Measurements from ENCODE around the gene PDE7B.

- no peak for TF ChIP-seq CTCF (conservative IDR thresholded peaks at IDR 0.05; ENCODE audit: low read length)
- no peak for TF ChIP-seq EZH2phosphoT487 (IDR thresholded peaks at IDR 0.05; ENCODE audit: borderline replicate concordance, low read depth, low read length)
Measured at GRCh38 chr6:135877666-135878065, 26.2 kb downstream of the PDE7B start.

Measured in OCI-LY7 (cell line).